ENCODE data around the gene ZC3H14.
"Not testable (repeated sequence)": the region's sequence is repeated elsewhere in the genome, so short reads cannot be mapped to it uniquely, and the experiment has no call there.

Gene ZC3H14, protein sequence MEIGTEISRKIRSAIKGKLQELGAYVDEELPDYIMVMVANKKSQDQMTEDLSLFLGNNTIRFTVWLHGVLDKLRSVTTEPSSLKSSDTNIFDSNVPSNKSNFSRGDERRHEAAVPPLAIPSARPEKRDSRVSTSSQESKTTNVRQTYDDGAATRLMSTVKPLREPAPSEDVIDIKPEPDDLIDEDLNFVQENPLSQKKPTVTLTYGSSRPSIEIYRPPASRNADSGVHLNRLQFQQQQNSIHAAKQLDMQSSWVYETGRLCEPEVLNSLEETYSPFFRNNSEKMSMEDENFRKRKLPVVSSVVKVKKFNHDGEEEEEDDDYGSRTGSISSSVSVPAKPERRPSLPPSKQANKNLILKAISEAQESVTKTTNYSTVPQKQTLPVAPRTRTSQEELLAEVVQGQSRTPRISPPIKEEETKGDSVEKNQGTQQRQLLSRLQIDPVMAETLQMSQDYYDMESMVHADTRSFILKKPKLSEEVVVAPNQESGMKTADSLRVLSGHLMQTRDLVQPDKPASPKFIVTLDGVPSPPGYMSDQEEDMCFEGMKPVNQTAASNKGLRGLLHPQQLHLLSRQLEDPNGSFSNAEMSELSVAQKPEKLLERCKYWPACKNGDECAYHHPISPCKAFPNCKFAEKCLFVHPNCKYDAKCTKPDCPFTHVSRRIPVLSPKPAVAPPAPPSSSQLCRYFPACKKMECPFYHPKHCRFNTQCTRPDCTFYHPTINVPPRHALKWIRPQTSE

GRCh38 chr14:88562831-88563686 is at the start of gene ZC3H14:
Gene ZC3H14, plus strand, starts transcription at chr14:88563037. Its CDS starts 97 bp downstream, at chr14:88563134.
- Histone ChIP-seq H3K36me3 (ENCODE audit: control insufficient read depth, insufficient read depth, low read length) (peaks cover 24% of the 10 kb centered on the region), H3K27me3 (ENCODE audit: control insufficient read depth, insufficient read depth, low read length) (no peaks in the 10 kb centered on the region), H3K4me1 (ENCODE audit: control insufficient read depth, insufficient read depth, low read length) (peaks cover 5% of the 10 kb centered on the region), H3K9me3 (ENCODE audit: control insufficient read depth, insufficient read depth, low read length) (no peaks in the 10 kb centered on the region), H3K9ac (ENCODE audit: low read depth, low read length) (peak within 1 kb of the TSS; percentile 93), H3K4me3 (ENCODE audit: low read depth, low read length) (peak within 1 kb of the TSS; percentile 100), H3K27ac (ENCODE audit: low read depth, low read length) (peak within 1 kb of the TSS; percentile 96)

- no peak overlapping the region for H3K27ac ChIP-seq (ENCODE audit: low read depth, low read length)
- H3K27me3 ChIP-seq (ENCODE audit: control insufficient read depth, insufficient read depth, low read length): no peaks in the 10 kb centered on the region
- no peak overlapping the region for H3K9ac ChIP-seq (ENCODE audit: low read depth, low read length)
- H3K4me1 ChIP-seq (ENCODE audit: control insufficient read depth, insufficient read depth, low read length): no peaks in the 10 kb centered on the region
- H3K4me3 ChIP-seq (ENCODE audit: low read depth, low read length): no peak overlapping the region
- H3K9me3 ChIP-seq (ENCODE audit: control insufficient read depth, insufficient read depth, low read length): no peaks in the 10 kb centered on the region
- H3K36me3 ChIP-seq (ENCODE audit: control insufficient read depth, insufficient read depth, low read length): 0 out of 2 replicates have a peak, but pooled peaks cover 3% of the 10 kb centered on the region
Measured at GRCh38 chr14:88515499-88516221, 47.2 kb upstream of the ZC3H14 start.

DNA sequence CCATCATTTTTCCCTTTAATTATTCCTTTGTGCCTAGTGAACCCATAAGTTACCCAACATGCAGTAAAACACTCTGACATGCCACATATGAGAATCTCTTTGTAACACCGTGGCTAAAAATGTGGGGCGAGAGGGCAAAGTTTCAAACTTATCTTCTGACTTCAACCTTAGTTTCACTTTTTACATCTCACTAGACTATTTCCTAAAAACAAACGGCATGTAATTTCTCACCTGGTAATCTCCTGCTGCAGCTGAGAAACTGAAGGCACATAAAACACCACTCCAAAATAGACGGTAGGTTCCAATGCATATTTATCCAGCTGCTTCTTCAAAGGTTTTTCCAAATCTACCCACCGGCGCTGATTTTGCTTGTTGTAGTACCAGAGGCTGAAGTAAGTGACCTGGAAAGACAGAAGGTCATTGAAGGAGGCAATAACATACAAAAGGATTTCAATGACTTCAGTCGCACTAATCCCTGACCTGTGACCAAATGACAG is 45.9 kb upstream of the ZC3H14 start:
- Histone ChIP-seq H3K36me3 (ENCODE audit: control insufficient read depth, insufficient read depth, low read length) (0 out of 2 replicates have a peak, but pooled peaks cover 3% of the 10 kb centered on the region), H3K9ac (ENCODE audit: low read depth, low read length) (no peak overlapping the region), H3K27ac (ENCODE audit: low read depth, low read length) (peak overlapping the region; percentile 28), H3K9me3 (ENCODE audit: control insufficient read depth, insufficient read depth, low read length) (no peaks in the 10 kb centered on the region), H3K27me3 (ENCODE audit: control insufficient read depth, insufficient read depth, low read length) (no peaks in the 10 kb centered on the region), H3K4me1 (ENCODE audit: control insufficient read depth, insufficient read depth, low read length) (no peaks in the 10 kb centered on the region), H3K4me3 (ENCODE audit: low read depth, low read length) (no peak overlapping the region)

GRCh38 chr14:88518592-88519512 is 44.0 kb upstream of the ZC3H14 start:
- H3K27me3 ChIP-seq (ENCODE audit: control insufficient read depth, insufficient read depth, low read length): no peaks in the 10 kb centered on the region
- no peaks in the 10 kb centered on the region for H3K4me1 ChIP-seq (ENCODE audit: control insufficient read depth, insufficient read depth, low read length)
- H3K9ac ChIP-seq (ENCODE audit: low read depth, low read length): no peak overlapping the region
- 0 out of 2 replicates have a peak, but pooled peaks cover 3% of the 10 kb centered on the region for H3K36me3 ChIP-seq (ENCODE audit: control insufficient read depth, insufficient read depth, low read length)
- no peak overlapping the region for H3K27ac ChIP-seq (ENCODE audit: low read depth, low read length)
- no peaks in the 10 kb centered on the region for H3K9me3 ChIP-seq (ENCODE audit: control insufficient read depth, insufficient read depth, low read length)
- H3K4me3 ChIP-seq (ENCODE audit: low read depth, low read length): no peak overlapping the region

DNA sequence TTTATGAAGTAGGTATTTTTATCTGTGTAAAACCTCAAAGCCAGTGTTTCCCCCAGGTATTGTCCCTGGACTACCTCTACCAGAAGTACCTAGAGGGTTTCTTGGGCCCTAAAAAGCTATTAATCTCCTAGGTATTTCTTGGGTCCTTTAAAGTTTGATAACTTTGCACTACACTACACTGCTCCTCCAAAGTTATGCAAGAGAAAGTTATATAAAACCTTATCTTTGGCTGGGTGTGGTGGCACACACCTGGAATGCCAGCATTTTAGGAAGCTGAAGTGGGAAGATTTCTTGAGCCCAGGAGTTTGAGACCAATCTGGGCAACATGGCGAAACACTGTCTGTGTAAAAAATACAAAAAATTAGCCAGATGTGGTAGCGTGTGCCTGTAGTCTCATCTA is 42.9 kb upstream of the ZC3H14 start:
- Histone ChIP-seq H3K36me3 (ENCODE audit: control insufficient read depth, insufficient read depth, low read length) (0 out of 2 replicates have a peak, but pooled peaks cover 3% of the 10 kb centered on the region), H3K27me3 (ENCODE audit: control insufficient read depth, insufficient read depth, low read length) (no peaks in the 10 kb centered on the region), H3K9ac (ENCODE audit: low read depth, low read length) (no peak overlapping the region), H3K4me1 (ENCODE audit: control insufficient read depth, insufficient read depth, low read length) (no peaks in the 10 kb centered on the region), H3K4me3 (ENCODE audit: low read depth, low read length) (no peak overlapping the region), H3K9me3 (ENCODE audit: control insufficient read depth, insufficient read depth, low read length) (no peaks in the 10 kb centered on the region), H3K27ac (ENCODE audit: low read depth, low read length) (no peak overlapping the region)

GRCh38 chr14:88521818-88522217 is 41.0 kb upstream of the ZC3H14 start:
- 0 out of 2 replicates have a peak, but pooled peaks cover 2% of the 10 kb centered on the region for H3K36me3 ChIP-seq (ENCODE audit: control insufficient read depth, insufficient read depth, low read length)
- H3K4me3 ChIP-seq (ENCODE audit: low read depth, low read length): no peak overlapping the region
- H3K9ac ChIP-seq (ENCODE audit: low read depth, low read length): no peak overlapping the region
- no peaks in the 10 kb centered on the region for H3K9me3 ChIP-seq (ENCODE audit: control insufficient read depth, insufficient read depth, low read length)
- H3K27me3 ChIP-seq (ENCODE audit: control insufficient read depth, insufficient read depth, low read length): no peaks in the 10 kb centered on the region
- no peak overlapping the region for H3K27ac ChIP-seq (ENCODE audit: low read depth, low read length)
- no peaks in the 10 kb centered on the region for H3K4me1 ChIP-seq (ENCODE audit: control insufficient read depth, insufficient read depth, low read length)

GRCh38 chr14:88522393-88522792 is 40.4 kb upstream of the ZC3H14 start:
- H3K27me3 ChIP-seq (ENCODE audit: control insufficient read depth, insufficient read depth, low read length): no peaks in the 10 kb centered on the region
- H3K27ac ChIP-seq (ENCODE audit: low read depth, low read length): no peak overlapping the region
- H3K4me3 ChIP-seq (ENCODE audit: low read depth, low read length): no peak overlapping the region
- no peaks in the 10 kb centered on the region for H3K36me3 ChIP-seq (ENCODE audit: control insufficient read depth, insufficient read depth, low read length)
- no peak overlapping the region for H3K9ac ChIP-seq (ENCODE audit: low read depth, low read length)
- no peaks in the 10 kb centered on the region for H3K9me3 ChIP-seq (ENCODE audit: control insufficient read depth, insufficient read depth, low read length)
- H3K4me1 ChIP-seq (ENCODE audit: control insufficient read depth, insufficient read depth, low read length): no peaks in the 10 kb centered on the region

DNA sequence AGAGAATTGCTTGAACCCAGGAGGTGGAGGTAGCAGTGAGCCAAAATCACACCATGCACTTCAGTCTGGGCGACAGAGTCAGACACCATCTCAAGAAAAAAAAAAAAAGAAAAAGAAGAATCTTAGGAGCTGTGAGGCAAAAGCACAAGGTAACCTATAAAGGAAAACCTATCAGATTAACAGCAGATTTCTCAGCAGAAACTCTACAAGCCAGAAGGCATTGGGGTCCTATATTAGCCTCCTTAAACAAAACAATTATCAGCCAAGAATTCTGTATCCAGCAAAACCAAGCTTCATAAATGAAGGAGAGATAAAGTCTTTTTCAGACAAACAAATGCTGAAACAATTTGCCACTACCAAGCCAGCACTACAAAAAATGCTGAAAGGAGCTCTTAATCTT is 32.9 kb upstream of the ZC3H14 start:
- not testable (repeated sequence) for H3K4me3 ChIP-seq (ENCODE audit: low read depth, low read length); H3K27ac ChIP-seq (ENCODE audit: low read depth, low read length); H3K9ac ChIP-seq (ENCODE audit: low read depth, low read length); H3K27me3 ChIP-seq (ENCODE audit: control insufficient read depth, insufficient read depth, low read length); H3K9me3 ChIP-seq (ENCODE audit: control insufficient read depth, insufficient read depth, low read length); H3K36me3 ChIP-seq (ENCODE audit: control insufficient read depth, insufficient read depth, low read length); H3K4me1 ChIP-seq (ENCODE audit: control insufficient read depth, insufficient read depth, low read length)

GRCh38 chr14:88533064-88533602 is 29.7 kb upstream of the ZC3H14 start:
- H3K9ac ChIP-seq (ENCODE audit: low read depth, low read length): no peak overlapping the region

More at GRCh38 chr14:88533064-88533602, 29.7 kb upstream of the ZC3H14 start:
- Histone ChIP-seq H3K27ac (ENCODE audit: low read depth, low read length) (no peak overlapping the region), H3K4me3 (ENCODE audit: low read depth, low read length) (no peak overlapping the region), H3K36me3 (ENCODE audit: control insufficient read depth, insufficient read depth, low read length) (peaks cover 20% of the 10 kb centered on the region), H3K4me1 (ENCODE audit: control insufficient read depth, insufficient read depth, low read length) (peaks cover 6% of the 10 kb centered on the region; the same call in 1 of the 2 replicates), H3K9me3 (ENCODE audit: control insufficient read depth, insufficient read depth, low read length) (no peaks in the 10 kb centered on the region; the same call in 1 of the 2 replicates), H3K27me3 (ENCODE audit: control insufficient read depth, insufficient read depth, low read length) (no peaks in the 10 kb centered on the region)
